ENCODE data around the gene ATXN3L.

- TF ChIP-seq POLR2AphosphoS5 (IDR thresholded peaks at IDR 0.05; ENCODE audit: low read depth, low read length), result no peak
- TF ChIP-seq TAF1 (IDR thresholded peaks at IDR 0.05; ENCODE audit: borderline replicate concordance, insufficient read depth, low read length), result no peak
- no peak for TF ChIP-seq SIN3A (IDR thresholded peaks at IDR 0.05; ENCODE audit: borderline replicate concordance, insufficient read depth, low read length)
- no peak for TF ChIP-seq REST (IDR thresholded peaks at IDR 0.05; ENCODE audit: insufficient read depth in 1 of 2, low read depth in 2 of 2, low read length in 2 of 2)
- no peak for TF ChIP-seq FOXP2 (optimal IDR thresholded peaks at IDR 0.05; ENCODE audit: borderline replicate concordance, extremely low read depth, extremely low read length, insufficient read depth)
Observed at GRCh38 chrX:13360146-13360545, 40.3 kb upstream of the ATXN3L start.
